ENCODE data around the gene DPH7. TPM values are rescaled to one million over a fixed set of nuclear protein-coding genes. Genes with fewer than 3 reads are reported as not detected.

Gene DPH7
- total RNA-seq, 3 donors from 2014 or later (not counting 1 experiment from before 2014, with no cell fraction given): 39.5 to 51.0 (median 48.5) TPM

- TF ChIP-seq, protein P1, sequence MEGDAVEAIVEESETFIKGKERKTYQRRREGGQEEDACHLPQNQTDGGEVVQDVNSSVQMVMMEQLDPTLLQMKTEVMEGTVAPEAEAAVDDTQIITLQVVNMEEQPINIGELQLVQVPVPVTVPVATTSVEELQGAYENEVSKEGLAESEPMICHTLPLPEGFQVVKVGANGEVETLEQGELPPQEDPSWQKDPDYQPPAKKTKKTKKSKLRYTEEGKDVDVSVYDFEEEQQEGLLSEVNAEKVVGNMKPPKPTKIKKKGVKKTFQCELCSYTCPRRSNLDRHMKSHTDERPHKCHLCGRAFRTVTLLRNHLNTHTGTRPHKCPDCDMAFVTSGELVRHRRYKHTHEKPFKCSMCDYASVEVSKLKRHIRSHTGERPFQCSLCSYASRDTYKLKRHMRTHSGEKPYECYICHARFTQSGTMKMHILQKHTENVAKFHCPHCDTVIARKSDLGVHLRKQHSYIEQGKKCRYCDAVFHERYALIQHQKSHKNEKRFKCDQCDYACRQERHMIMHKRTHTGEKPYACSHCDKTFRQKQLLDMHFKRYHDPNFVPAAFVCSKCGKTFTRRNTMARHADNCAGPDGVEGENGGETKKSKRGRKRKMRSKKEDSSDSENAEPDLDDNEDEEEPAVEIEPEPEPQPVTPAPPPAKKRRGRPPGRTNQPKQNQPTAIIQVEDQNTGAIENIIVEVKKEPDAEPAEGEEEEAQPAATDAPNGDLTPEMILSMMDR (IDR thresholded peaks at IDR 0.05): no peak
- H3K27ac Mint-ChIP-seq: no peak overlapping the region
These were observed 14.0 kb upstream of the DPH7 start for GRCh38 chr9:137592767-137593166.

GRCh38 chr9:137590469-137591383 lies 12.0 kb upstream of the DPH7 start, which contains the start of gene ZMYND19:
Gene ZMYND19 (minus strand): TSS chr9:137590512. CDS start chr9:137590263, 249 bp downstream.
- ATAC-seq (peak; percentile 96 to 99 (median 96)), DNase-seq (peak; percentile 91 to 96)
- TF ChIP-seq, protein P1 (IDR thresholded peaks at IDR 0.05): no peak
- peaks cover 6 to 14% of the 10 kb centered on the region in 2 donors for H3K4me1 Mint-ChIP-seq
- no peaks in the 10 kb centered on the region for H3K27me3 Mint-ChIP-seq (ENCODE audit: low read depth in 2 of 2)
- H3K36me3 Mint-ChIP-seq: no peaks in the 10 kb centered on the region
- no peaks in the 10 kb centered on the region for H3K27me3 ChIP-seq (ENCODE audit: control insufficient read depth, insufficient read depth, low read length)
- H3K4me1 ChIP-seq (ENCODE audit: control insufficient read depth, insufficient read depth, low read length): peaks cover 17% of the 10 kb centered on the region
- H3K36me3 ChIP-seq (ENCODE audit: control insufficient read depth, insufficient read depth, low read length): peaks cover 20% of the 10 kb centered on the region
- intact Hi-C loops (cut with micrococcal nuclease): loop anchor here (2.0 kb wide), 1 partner anchor 14 kb away; the partner anchor contains the start of gene ARRDC1
- under 1% methylated on average over 113 of the region's 113 CpGs for WGBS (ENCODE audit: insufficient coverage)
- H3K27ac Mint-ChIP-seq: peak within 1 kb of the TSS; percentile 82 to 92
- peak within 1 kb of the TSS; percentile 72 for H3K4me3 ChIP-seq (ENCODE audit: low read length)
- peak within 1 kb of the TSS; percentile 94 for H3K4me3 Mint-ChIP-seq
- H3K27ac ChIP-seq (ENCODE audit: low read length): peak within 1 kb of the TSS; percentile 57
- H3K9me3 Mint-ChIP-seq: no peaks in the 10 kb centered on the region
- no peaks in the 10 kb centered on the region for H3K9me3 ChIP-seq (ENCODE audit: control insufficient read depth, insufficient read depth, low read length)

More at GRCh38 chr9:137592767-137593166, 14.0 kb upstream of the DPH7 start:
- no peaks in the 10 kb centered on the region for H3K27me3 ChIP-seq (ENCODE audit: control insufficient read depth, insufficient read depth, low read length)
- Mint-ChIP-seq H3K27me3 (ENCODE audit: low read depth in 2 of 2) (no peaks in the 10 kb centered on the region), H3K4me1 (peaks cover 4 to 10% of the 10 kb centered on the region in 2 donors), H3K4me3 (peak overlapping the region; percentile 4), H3K36me3 (no peaks in the 10 kb centered on the region), H3K9me3 (no peaks in the 10 kb centered on the region)
- H3K36me3 ChIP-seq (ENCODE audit: control insufficient read depth, insufficient read depth, low read length): peaks cover 5% of the 10 kb centered on the region
- 76% methylated on average over 7 of the region's 7 CpGs for WGBS (ENCODE audit: insufficient coverage)
- peaks cover 17% of the 10 kb centered on the region for H3K4me1 ChIP-seq (ENCODE audit: control insufficient read depth, insufficient read depth, low read length)
- no peak overlapping the region for H3K27ac ChIP-seq (ENCODE audit: low read length)
- H3K9me3 ChIP-seq (ENCODE audit: control insufficient read depth, insufficient read depth, low read length): no peaks in the 10 kb centered on the region
- ATAC-seq: no peak
- intact Hi-C loops (cut with micrococcal nuclease): no loop called here
- H3K4me3 ChIP-seq (ENCODE audit: low read length): no peak overlapping the region
- no peak for DNase-seq

GRCh38 chr9:137590123-137590468 lies 11.4 kb upstream of the DPH7 start:
- Histone ChIP-seq H3K4me1 (ENCODE audit: control insufficient read depth, insufficient read depth, low read length) (peaks cover 17% of the 10 kb centered on the region), H3K9me3 (ENCODE audit: control insufficient read depth, insufficient read depth, low read length) (no peaks in the 10 kb centered on the region), H3K27me3 (ENCODE audit: control insufficient read depth, insufficient read depth, low read length) (no peaks in the 10 kb centered on the region), H3K27ac (ENCODE audit: low read length) (no peak overlapping the region), H3K36me3 (ENCODE audit: control insufficient read depth, insufficient read depth, low read length) (peaks cover 22% of the 10 kb centered on the region), H3K4me3 (ENCODE audit: low read length) (no peak overlapping the region)
- WGBS (ENCODE audit: insufficient coverage): under 1% methylated on average over 61 of the region's 61 CpGs
- Mint-ChIP-seq H3K27ac (peak overlapping the region in 1 of 2 donors; percentile 92), H3K9me3 (no peaks in the 10 kb centered on the region), H3K4me1 (peaks cover 6 to 14% of the 10 kb centered on the region in 2 donors), H3K36me3 (no peaks in the 10 kb centered on the region), H3K27me3 (ENCODE audit: low read depth in 2 of 2) (no peaks in the 10 kb centered on the region), H3K4me3 (no peak overlapping the region)
- intact Hi-C loops (cut with micrococcal nuclease): loop anchor here (2.0 kb wide), 1 partner anchor 15 kb away; the partner anchor contains the start of gene ARRDC1
- ATAC-seq (peak in 1 of 3 donors; percentile 1), DNase-seq (no peak)
- TF ChIP-seq, protein P1 (IDR thresholded peaks at IDR 0.05): no peak
